NCI-H446 (cell line): ENCODE measurements around the gene GSTA5.
"Not testable (repeated sequence)": the region's sequence is repeated elsewhere in the genome, so short reads cannot be mapped to it uniquely, and the experiment has no call there.

Source experiments
- DNase-seq, 2 experiments: peaks; one replicate each; lab custom pipeline; 2025; lab: John Stamatoyannopoulos, UW

GSTA5 gene

GRCh38 chr6:52788478-52788877 lies 52.1 kb downstream of the GSTA5 start:
- DNase-seq, result no peak

GRCh38 chr6:52787917-52788316 lies 52.7 kb downstream of the GSTA5 start:
- no peak for DNase-seq

GRCh38 chr6:52786249-52786956 lies 54.2 kb downstream of the GSTA5 start:
- DNase-seq, result no peak

GRCh38 chr6:52782696-52783274 lies 57.8 kb downstream of the GSTA5 start:
- not testable (repeated sequence) for DNase-seq

- not testable (repeated sequence) for DNase-seq
Observed at GRCh38 chr6:52782209-52782608, 58.4 kb downstream of the GSTA5 start.
